Raji (cell line): Measurements from ENCODE around the gene ADGRF3.

ENCODE experiments used
- POLR2A ChIP-seq: IDR thresholded peaks from 2 replicates; pipeline ENCODE4 v1.6.1; 2011; ENCODE audit warnings: low read depth, low read length, control low read depth; ENCODE audit not compliant: insufficient read depth

Gene ADGRF3

DNA sequence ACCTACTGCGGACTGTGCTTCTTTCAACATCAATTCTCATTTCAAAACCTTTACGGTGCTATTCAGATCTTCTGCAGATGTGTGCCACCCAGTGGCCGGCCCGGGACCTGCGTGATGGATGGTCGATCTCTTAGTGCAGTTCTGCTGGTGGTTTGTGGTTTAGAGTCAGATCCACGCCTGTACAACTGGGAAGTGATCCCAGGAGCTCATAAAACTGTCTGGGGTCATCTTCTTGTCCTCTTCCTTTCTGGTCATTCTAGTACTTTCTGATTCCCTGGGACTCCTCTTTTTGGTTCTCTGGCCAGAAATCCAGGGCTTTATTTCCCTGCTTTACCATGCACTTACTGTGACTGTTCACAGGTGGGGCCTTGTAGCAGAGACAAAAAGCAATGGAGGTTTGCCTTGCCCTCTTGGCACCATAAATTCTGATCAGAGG is 16.5 kb downstream of the ADGRF3 start:
- no peak for TF ChIP-seq POLR2A

DNA sequence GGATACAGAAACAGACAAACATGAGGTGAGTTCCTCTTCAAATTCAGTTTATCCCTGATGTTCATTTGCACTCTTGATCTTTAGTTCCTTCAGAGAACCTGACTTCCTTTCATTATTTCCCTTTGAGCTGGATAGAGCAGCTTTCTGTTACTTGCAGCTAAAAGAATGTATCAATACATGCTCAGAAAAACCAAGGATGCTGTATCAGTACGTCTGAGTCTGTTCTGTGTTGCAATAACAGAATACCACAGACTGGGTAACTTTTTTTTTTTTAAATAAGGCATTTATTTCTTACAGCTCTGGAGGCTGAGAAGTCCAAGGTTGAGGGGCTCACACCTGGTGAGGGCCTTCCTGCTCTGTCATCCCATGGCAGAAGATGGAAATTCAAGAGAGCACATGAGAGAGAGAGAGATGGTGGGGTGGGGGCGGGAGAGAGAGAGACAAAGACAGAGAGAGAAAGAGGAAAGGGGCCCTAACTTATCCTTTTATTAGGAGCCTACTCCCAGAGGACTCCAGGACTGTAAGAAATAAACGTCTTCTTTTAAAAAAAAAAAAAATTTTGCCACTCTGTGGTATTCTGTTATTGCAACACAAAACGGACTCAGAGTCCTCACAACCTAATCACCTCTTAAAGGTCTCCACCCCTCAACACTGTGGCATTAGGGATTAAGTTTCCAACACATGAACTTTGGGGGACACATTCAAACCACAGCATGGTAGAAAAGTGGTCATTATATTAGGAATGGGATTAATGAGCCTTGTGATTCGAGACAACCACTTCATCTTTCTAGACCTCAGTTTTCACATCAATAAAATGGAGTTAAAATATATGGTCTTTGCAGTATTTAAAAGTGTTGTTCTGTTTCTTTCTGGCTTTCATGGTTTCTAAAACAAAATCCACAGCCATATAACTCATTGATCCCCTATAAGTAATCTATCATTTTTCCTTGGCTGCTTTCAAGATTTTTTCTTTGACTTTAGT is 19.0 kb downstream of the ADGRF3 start:
- no peak for TF ChIP-seq POLR2A

DNA sequence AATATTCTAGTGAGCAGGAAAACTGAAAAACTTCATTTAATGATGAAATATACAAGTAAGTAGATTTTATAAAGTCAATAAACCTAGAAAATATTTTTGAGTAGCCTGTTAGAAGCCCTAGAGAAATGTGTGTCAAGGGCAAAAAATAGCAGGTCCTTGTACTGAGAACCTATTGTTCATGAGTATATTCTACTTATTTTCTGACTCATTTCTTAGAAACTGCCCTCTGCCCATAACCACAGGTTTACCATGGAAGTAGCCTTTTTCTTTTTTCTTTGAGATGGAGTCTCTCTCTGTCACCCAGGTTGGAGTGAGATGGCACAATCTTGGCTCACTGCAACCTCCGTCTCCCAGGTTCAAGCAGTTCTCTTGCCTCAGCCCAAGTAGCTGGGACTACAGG is 20.1 kb downstream of the ADGRF3 start:
- no peak for TF ChIP-seq POLR2A

DNA sequence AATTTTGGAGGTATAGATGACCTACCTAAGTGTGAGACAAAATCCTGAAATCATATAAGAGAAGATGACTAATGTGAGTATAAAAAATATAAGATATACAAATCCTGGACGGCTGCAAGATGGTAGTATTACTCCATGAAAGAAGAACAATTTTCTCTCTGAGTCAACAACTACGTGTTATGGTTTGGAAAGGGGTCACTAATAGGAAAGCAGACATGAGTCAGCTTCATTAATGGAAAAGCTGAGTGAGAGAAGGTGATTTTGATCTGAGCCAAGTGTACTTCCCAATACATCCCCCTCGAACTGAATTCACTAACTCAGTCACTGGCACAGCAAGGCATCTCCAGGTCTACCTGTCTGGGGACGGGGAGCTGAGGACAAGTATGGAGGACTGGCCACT is 20.7 kb downstream of the ADGRF3 start:
- TF ChIP-seq POLR2A = no peak

- TF ChIP-seq POLR2A = no peak
Observed at GRCh38 chr2:26324903-26325302, 21.7 kb downstream of the ADGRF3 start.

DNA sequence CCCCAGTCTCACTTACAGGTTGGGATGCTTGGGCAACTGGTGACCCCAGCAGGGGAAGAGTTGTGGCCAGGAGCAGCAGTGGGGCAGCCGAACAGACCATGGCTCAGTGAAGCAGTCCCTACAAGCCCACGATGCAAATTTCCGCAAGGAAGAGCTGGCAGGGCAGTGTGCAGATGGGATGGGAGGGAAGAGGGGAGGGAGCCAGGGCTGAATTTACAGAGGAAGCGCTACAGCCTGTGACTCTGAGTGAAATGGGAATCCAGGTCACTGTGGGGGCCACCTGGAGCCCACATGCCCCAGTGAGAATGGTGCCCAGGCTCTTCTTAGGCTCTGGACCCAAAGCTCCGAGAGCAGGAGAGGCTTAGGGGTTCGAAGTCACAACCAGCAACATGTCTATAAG is 27.6 kb downstream of the ADGRF3 start:
- no peak for TF ChIP-seq POLR2A

GRCh38 chr2:26317377-26318105 is 29.0 kb downstream of the ADGRF3 start:
- TF ChIP-seq POLR2A = no peak

DNA sequence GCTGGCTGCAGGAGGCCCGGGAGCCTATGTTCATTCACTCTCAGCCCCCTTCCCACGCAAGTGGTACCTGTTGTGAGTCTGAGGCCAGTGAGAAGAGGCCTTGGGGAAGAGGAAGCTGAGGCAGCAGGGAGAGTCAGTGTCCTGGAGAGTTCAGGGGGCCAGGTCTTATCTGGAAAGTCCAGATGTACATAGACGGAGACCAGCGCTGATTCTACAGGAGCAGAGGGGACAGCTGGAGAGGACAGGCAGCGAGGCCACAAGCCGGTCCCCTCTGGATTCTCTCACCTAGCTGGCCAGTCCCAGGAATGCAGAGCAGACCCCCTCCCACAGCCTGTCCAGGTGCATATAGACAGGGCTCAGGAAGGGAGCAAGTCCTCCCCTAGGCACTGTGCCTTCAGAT is 29.7 kb downstream of the ADGRF3 start:
- no peak for TF ChIP-seq POLR2A

GRCh38 chr2:26316041-26316440 is 30.5 kb downstream of the ADGRF3 start:
- TF ChIP-seq POLR2A = no peak

DNA sequence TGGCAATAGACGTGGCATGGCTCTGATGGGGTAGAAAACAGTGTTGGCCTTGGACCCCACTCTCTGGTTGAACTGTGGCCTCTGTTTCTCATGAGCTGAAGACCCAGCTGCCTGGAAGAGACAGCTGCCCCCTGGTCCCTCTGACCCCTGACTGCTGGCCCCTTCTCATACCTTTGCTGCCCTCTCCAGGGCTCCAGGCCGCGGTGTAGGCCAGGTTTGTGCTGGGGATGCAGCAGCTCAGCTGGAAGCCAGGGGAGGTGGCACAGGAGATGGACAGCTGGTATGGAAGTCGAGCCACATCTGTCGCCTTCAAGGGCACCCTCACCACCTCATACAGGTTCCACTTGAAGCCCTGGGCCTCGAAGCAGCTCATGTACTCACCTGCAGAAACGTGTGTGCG is 32.3 kb downstream of the ADGRF3 start:
- TF ChIP-seq POLR2A = no peak

DNA sequence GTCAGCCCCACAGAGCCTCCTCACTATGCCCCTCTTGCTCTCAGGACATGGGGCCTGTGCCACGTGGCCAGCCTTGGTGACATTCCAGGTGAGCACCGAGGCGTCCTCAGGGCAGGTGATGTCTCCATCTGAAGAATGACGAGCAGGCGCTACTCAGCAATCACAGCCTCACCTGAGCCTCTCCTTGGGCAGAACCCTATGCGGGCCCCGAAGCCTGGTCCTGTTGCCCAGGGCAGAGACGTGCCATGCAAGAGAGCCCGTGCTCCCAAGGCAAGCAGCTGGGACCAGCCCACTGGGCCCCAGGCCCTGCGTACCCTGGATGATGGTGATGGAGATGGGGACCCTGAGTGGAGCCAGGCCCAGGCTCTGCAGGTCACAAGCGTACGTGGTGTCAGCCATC is 33.1 kb downstream of the ADGRF3 start:
- no peak for TF ChIP-seq POLR2A

GRCh38 chr2:26312471-26312870 is 34.1 kb downstream of the ADGRF3 start:
- TF ChIP-seq POLR2A = no peak

- no peak for TF ChIP-seq POLR2A
Observed at GRCh38 chr2:26309921-26310320, 36.7 kb downstream of the ADGRF3 start.

DNA sequence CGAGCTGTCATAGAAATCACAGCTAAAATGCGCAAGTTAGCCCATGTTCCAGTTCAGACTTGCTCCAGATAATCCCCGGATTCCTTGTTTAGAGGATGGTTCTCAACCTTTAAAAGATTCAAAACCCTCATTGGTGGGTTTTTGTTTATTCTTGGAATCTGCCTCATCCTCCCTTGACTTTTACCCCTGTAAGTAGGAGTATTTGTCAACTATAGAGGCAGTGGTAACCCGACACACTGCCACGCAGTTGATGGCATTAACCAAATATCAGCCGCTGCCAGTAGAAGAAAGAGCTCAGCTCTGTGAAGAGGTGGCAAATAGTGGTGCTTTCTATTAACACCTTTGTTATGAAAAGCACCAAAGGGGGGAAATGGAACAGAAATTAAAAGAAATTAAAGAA is 41.0 kb downstream of the ADGRF3 start:
- TF ChIP-seq POLR2A = no peak

- no peak for TF ChIP-seq POLR2A
Observed at GRCh38 chr2:26302846-26303245, 43.7 kb downstream of the ADGRF3 start.

GRCh38 chr2:26300234-26300925 is 46.2 kb downstream of the ADGRF3 start:
- no peak for TF ChIP-seq POLR2A

- no peak for TF ChIP-seq POLR2A
Observed at GRCh38 chr2:26299471-26300101, 47.0 kb downstream of the ADGRF3 start.
